ENCODE results near the gene PLEKHF1. TPM values are rescaled to one million over a fixed set of nuclear protein-coding genes. Genes with fewer than 3 reads are reported as not detected.
"Not testable (repeated sequence)": the region's sequence is repeated elsewhere in the genome, so short reads cannot be mapped to it uniquely, and the experiment has no call there.

PLEKHF1 gene
- total RNA-seq, 1 donor from 2014 or later, result 1.9 TPM

DNA sequence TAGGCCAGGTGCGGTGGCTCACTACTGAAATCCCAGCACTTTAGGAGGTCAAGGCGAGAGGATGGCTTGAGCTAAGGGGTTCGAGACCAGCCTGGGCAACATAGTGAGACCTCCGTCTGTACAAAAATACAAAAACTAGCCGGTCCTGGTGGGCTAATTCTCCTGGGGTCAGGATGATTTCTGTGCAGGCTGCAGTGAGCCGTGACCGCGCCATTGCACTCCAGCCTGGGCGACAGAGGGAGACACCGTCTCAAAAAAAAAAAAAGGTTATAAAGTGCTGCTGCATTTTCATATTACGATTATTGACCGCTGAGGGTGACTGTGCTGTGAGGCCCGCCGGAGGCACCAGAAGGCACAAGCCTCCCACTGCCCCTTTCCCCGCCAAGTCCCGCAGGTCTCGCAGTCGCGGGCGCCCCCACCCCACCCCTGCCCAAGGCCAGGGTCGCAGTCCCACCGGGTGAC lies 477 bp upstream of the PLEKHF1 start:
- no peak for DNase-seq

DNA sequence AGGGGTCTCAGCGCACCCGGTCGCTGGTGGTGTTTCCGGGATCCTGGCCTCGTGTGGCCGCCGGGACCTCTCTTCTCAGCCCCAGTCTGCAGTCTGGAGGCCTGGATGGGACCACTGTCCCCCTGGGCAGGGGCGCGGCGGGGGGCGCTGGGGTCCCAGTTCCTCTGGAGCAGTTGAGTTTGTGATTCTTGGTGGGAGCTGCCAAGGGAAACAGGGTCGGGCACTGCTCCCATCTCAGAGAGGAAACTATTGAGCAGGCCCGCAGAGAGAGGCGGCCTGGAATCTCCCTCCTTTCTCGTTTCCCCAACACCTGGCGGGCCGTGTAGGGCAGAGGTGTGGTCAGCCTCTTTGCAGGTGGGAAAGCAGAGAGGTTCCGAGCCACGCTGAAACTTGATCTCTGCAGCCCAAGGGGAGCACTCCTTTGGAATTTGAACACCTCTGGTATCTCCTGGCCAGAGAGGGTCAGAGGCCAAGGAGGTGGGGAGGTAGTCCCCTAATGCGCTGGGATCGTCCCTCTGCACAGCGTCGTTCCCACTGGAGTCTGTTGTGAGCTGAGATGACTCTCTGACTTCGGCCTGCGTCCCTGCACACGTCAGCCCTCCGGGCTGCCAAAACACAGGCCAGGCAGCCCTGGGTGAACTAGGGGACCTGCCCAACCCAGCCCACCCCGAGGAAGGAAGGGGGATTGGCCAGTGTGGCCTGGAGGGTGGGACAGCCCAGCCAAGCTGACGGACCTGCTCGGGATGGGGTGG lies 741 bp downstream of the PLEKHF1 start:
- DNase-seq, result no peak

- DNase-seq, result no peak
Observed at GRCh38 chr19:29666578-29667386, 1.5 kb downstream of the PLEKHF1 start.

DNA sequence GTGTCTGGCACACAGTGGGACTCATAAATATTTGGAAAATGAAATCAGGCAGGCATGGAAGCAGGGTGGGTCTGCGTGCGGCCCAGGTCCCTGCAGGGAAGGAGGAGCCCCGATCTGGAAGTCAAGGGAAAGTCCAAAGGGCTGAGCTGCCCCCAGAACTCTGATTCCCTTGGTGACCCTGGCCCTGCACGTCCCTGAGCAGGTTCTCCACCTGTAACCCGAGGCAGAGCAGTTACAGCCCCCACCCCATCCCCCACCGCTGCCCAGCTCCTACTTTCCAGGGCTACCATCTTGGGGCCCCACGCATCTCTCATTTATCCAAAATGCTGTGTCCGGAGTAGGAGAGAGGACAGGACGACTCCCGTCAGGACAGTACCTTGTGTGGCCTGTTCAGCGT lies 2.1 kb downstream of the PLEKHF1 start:
- no peak for DNase-seq

GRCh38 chr19:29667901-29668341 lies 2.7 kb downstream of the PLEKHF1 start:
- DNase-seq, result no peak

GRCh38 chr19:29668746-29669609 lies 3.7 kb downstream of the PLEKHF1 start:
- no peak for DNase-seq

DNA sequence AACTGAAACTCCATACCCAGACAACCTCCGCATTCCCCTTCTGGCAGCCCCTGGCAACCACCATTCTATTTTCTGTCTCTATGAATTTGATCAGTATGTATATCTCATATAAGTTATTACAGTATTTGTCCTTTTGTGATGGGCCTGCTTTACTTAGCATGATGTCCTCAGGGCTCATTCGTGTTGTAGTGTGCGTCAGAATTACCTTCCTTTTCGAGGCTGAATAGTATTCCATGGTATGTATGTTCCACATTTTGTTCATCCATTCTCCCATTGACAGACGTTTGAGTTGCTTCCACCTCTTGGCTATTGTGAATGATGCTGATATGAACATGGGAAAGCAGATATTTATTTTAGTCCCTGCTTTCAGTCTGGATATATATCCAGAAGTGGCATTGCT lies 5.0 kb downstream of the PLEKHF1 start:
- DNase-seq, result no peak

GRCh38 chr19:29671026-29671392 lies 5.7 kb downstream of the PLEKHF1 start:
- not testable (repeated sequence) for DNase-seq

- no peak for DNase-seq
Observed at GRCh38 chr19:29671393-29672160, 6.3 kb downstream of the PLEKHF1 start.

DNA sequence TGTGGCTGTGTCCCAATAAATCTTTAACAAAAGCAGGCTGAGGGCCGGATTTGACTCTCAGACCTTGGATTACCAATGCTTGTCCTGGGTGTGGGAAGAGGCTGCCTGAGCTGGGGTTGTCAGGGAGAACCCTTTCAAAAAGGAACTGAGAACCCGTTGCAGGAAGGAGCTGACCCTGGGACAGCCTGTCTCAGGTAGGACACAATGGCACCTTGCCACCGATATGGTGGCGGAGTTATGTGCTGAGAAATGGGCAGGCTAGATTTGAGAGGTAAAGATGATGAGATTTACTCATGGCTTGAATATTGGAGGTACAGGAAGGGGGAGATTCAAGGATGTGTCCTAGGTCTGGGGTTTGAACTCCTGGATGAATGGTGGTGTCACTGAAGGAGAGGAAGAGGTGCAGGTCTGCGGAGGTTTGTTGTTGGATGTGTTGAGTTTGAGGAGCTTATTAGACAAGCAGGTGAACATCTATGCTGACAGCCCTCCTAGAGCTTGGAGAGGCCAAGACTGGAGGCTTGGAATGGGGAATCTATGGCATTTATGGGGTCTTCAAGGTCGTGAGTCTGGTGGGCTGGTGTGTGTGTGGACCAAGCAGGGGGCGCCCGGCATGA lies 7.2 kb downstream of the PLEKHF1 start:
- no peak for DNase-seq

DNA sequence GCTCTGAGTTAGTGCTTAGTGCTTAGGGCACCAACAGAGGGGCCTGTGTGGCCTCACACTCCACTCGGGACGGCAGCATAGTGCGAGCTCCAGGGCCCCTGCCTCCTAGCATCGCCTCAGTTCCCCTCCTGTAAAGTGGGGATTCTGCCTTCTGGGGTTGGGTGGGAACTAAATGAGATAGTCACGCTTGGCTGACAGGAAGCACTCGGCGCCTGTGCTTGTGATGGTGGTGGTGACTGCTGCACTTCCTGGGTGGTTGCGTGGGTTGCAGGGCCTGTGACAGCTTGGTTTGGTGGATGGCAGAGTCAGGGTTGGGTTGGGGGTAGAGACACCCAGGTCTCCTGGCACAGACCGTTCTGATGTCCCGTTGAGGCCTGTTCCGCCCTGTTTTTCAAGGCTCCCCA lies 7.7 kb downstream of the PLEKHF1 start:
- no peak for DNase-seq

- no peak for DNase-seq
Observed at GRCh38 chr19:29673451-29674371, 8.4 kb downstream of the PLEKHF1 start.

- no peak for DNase-seq
Observed at GRCh38 chr19:29674374-29675119, 9.3 kb downstream of the PLEKHF1 start.

DNA sequence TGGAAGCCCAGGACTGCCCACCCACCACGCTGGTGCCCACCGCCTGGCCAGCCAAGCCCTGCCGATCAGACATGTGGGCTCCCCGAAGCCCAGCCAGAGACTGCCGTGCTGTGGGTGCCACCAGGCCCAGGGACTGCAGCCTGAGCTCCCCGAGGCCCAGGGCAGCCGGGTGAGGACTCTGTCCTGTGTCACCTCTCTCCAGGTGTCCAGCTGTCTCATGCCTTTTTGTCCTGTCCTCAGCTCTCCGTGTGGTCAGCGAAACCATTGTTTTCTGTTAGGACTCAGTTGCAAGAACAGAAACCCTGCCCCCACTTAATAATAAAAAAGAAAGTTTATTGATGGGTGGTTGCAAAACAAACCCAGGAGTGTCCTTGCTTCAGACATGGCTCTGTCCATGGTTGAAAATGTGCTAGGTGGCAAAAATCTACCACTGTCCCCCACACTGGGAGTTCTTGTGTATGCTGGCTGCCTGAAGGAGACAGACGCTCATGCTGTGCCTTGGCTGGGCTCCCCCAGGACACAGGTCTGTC lies 9.9 kb downstream of the PLEKHF1 start:
- no peak for DNase-seq

DNA sequence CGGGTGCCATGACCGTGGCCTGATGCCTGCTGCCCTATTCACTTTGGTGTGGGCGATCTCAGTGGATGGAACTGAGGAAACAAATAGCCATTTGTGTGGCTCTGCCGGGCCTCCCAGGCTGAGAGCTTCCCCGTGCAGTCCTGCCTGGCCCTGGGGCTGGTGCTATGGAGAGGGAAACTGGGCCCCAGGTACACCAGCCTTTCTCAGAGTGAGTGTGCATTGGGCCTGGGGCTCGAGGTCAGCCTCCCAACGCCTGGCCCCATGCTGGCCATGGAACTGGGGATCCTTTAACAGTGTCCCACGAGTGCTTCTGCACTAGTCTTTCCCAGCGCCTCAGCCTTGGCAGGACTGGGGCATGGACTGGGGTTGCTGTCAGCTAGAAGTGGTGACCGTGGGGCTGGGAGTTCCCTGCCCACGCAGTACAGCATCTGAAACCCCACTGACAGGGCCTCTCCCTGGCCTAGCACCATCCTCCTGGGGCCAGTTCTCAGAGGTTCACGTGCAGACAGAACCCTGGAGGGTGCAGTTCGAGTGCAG lies 10.5 kb downstream of the PLEKHF1 start:
- no peak for DNase-seq

- DNase-seq, result no peak
Observed at GRCh38 chr19:29676586-29676985, 11.3 kb downstream of the PLEKHF1 start.

DNA sequence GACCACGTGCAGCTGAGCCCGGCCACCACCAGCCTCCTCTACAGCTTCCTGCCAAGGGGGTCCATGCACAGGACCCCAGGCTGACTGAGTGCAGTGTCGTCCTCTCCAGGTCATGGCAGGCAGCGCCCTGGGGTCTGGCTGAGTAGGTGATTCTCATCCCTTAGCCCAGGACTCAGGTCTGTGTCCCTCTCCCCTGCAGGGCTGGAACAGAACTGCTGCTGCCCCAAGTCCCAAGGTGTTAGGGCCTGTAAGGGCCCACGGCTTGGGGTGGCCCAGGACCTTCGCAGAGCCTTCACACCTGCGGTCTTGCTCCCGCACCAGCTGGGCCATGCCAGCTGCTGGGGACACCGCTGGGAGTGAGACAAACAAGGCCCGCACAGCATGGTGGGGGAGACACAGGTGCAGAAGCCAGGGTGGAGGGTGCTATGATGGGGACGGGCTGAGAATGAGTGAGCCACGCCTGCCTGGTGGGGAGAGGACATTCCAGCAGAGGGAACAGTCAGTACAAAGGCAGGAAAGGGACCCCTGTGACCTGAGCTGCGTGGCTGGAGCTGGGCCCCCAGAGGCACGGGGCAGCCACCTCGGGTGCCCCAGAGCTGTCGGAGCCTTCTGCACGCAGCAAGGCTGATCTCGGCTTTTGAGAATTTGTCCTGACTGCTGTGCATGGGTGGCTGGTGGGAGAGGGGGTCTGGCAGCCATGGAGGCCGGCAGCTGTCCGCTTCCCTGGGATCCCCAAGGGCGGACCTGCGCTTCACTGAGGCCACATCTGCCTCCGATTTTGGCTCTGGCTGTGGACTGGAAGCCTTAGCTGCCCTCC lies 11.9 kb downstream of the PLEKHF1 start:
- DNase-seq, result no peak
